GM12878 (cell line): Measurements from ENCODE around the gene SEMA3C.

ENCODE experiments used
- CTCF ChIP-seq, 3 experiments: IDR thresholded peaks in 2 of 3; conservative IDR thresholded peaks in 1 of 3; 2 replicates each; pipeline ENCODE4 v1.5.1; 2011; ENCODE audit warnings: low read depth in 3 of 3, low read length in 3 of 3, mild to moderate bottlenecking in 3 of 3, control low read depth in 2 of 3, moderate library complexity in 2 of 3, inconsistent platforms in 1 of 3, mixed read lengths in 1 of 3; ENCODE audit not compliant: control insufficient read depth in 2 of 3, insufficient read depth in 1 of 3; ENCODE audit errors: extremely low read depth in 1 of 3
- HDGF ChIP-seq: fragments of 450-650 bp; IDR thresholded peaks from 2 replicates; pipeline ENCODE4 v1.6.1; 2016; ENCODE audit warnings: antibody characterized with exemption
- MXI1 ChIP-seq: fragments of 150-350 bp; IDR thresholded peaks from 2 replicates; pipeline ENCODE4 v1.6.1; 2011; ENCODE audit warnings: low read depth, mild to moderate bottlenecking, inconsistent platforms, low read length, improper control_type of control experiment
- SP1 ChIP-seq: IDR thresholded peaks from one replicate; pipeline ENCODE4 v1.6.1; 2011; ENCODE audit warnings: low read depth, low read length
- SPI1 ChIP-seq: IDR thresholded peaks from 2 replicates; pipeline ENCODE4 v1.6.1; 2011; ENCODE audit warnings: low read depth, mild to moderate bottlenecking, low read length, moderate library complexity, borderline replicate concordance; ENCODE audit not compliant: insufficient read depth

- TF ChIP-seq CTCF (IDR thresholded peaks at IDR 0.05 in 2 of 3, conservative IDR thresholded peaks at IDR 0.05 in 1 of 3; ENCODE audit: control insufficient read depth in 2 of 3, extremely low read depth in 1 of 3, insufficient read depth in 1 of 3, low read depth in 3 of 3, low read length in 3 of 3) = no peak
- TF ChIP-seq HDGF = no peak
- no peak for TF ChIP-seq SPI1
- TF ChIP-seq MXI1 = no peak
- TF ChIP-seq SP1 = no peak
These were observed 193.7 kb downstream of the SEMA3C start for GRCh38 chr7:80725181-80725611.
